ENCODE results near the gene CMTM6.
"Not testable (repeated sequence)": the region's sequence is repeated elsewhere in the genome, so short reads cannot be mapped to it uniquely, and the experiment has no call there.

The CMTM6 gene

DNA sequence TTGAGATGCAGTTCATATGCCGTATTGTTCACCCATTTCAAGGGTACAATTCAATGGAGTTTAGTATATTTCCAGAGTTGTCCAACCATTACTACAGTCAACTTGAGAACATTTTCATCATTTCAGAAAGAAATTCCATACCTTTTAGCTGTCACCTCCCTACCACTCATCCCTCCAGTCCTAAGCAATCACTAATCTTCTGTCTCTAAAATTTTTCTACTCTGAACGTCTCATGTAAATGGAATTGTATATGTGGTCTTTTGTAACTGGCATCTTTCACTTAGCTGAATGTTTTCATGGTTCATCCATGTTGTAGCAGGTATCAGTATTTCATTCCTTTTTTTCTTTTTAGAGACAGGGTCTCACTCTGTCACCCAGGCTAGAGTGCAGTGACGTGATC is 59.9 kb downstream of the CMTM6 start:
- Histone ChIP-seq H3K36me3 (ENCODE audit: control insufficient read depth, insufficient read depth, low read length) (0 out of 2 replicates have a peak, but pooled peaks cover 5% of the 10 kb centered on the region), H3K4me3 (ENCODE audit: low read depth, low read length) (no peak overlapping the region), H3K9ac (ENCODE audit: low read depth, low read length) (no peak overlapping the region), H3K9me3 (ENCODE audit: control insufficient read depth, insufficient read depth, low read length) (no peaks in the 10 kb centered on the region), H3K4me1 (ENCODE audit: control insufficient read depth, insufficient read depth, low read length) (peaks cover 6% of the 10 kb centered on the region), H3K27ac (ENCODE audit: low read depth, low read length) (no peak overlapping the region), H3K27me3 (ENCODE audit: control insufficient read depth, insufficient read depth, low read length) (no peaks in the 10 kb centered on the region)

DNA sequence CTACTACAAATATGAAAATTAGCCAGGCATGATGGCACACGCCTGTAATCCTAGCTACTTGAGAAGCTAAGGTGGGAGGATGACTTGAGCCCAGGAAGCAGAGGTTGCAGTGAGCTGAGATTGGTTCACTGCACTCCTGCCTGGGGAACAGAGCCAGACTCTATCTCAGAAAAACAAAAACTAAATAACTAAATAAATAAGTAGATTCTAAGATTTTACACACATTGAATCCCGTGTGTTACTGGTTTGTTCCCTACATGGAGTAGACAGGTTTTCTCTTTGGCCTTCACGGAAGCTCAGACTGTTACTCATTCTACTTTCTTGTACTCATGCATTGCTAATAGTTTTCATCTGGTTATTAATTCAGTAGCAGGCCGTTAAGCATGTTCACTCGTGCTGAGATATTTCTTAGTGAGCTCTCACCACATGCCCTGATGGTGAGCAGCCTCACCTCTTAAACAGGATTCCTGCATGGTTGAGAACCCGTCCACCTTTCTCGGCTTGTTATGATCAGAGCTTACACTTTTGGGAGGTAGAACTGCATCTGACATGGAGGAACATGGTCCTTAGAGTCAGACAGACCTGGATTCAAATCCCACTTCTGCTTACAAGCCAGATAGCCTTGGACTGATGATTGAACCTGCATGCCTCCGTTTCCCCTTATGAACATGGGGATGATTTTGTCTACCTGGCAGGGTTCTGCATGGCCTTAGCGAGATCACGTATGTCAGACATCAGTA is 61.9 kb downstream of the CMTM6 start:
- Histone ChIP-seq H3K4me3 (ENCODE audit: low read depth, low read length) (no peak overlapping the region), H3K9me3 (ENCODE audit: control insufficient read depth, insufficient read depth, low read length) (no peaks in the 10 kb centered on the region), H3K27ac (ENCODE audit: low read depth, low read length) (no peak overlapping the region), H3K36me3 (ENCODE audit: control insufficient read depth, insufficient read depth, low read length) (0 out of 2 replicates have a peak, but pooled peaks cover 5% of the 10 kb centered on the region), H3K4me1 (ENCODE audit: control insufficient read depth, insufficient read depth, low read length) (no peaks in the 10 kb centered on the region), H3K27me3 (ENCODE audit: control insufficient read depth, insufficient read depth, low read length) (no peaks in the 10 kb centered on the region), H3K9ac (ENCODE audit: low read depth, low read length) (no peak overlapping the region)

GRCh38 chr3:32439421-32439820 is 63.2 kb downstream of the CMTM6 start:
- H3K4me3 ChIP-seq (ENCODE audit: low read depth, low read length); H3K27me3 ChIP-seq (ENCODE audit: control insufficient read depth, insufficient read depth, low read length); H3K36me3 ChIP-seq (ENCODE audit: control insufficient read depth, insufficient read depth, low read length); H3K27ac ChIP-seq (ENCODE audit: low read depth, low read length); H3K4me1 ChIP-seq (ENCODE audit: control insufficient read depth, insufficient read depth, low read length); H3K9me3 ChIP-seq (ENCODE audit: control insufficient read depth, insufficient read depth, low read length); H3K9ac ChIP-seq (ENCODE audit: low read depth, low read length): not testable (repeated sequence)

GRCh38 chr3:32438596-32439344 is 63.9 kb downstream of the CMTM6 start:
- Histone ChIP-seq H3K27ac (ENCODE audit: low read depth, low read length) (no peak overlapping the region), H3K4me3 (ENCODE audit: low read depth, low read length) (no peak overlapping the region)

GRCh38 chr3:32437896-32438295 is 64.8 kb downstream of the CMTM6 start:
- H3K36me3 ChIP-seq (ENCODE audit: control insufficient read depth, insufficient read depth, low read length): 0 out of 2 replicates have a peak, but pooled peaks cover 5% of the 10 kb centered on the region
- no peaks in the 10 kb centered on the region for H3K27me3 ChIP-seq (ENCODE audit: control insufficient read depth, insufficient read depth, low read length)
- no peak overlapping the region for H3K9ac ChIP-seq (ENCODE audit: low read depth, low read length)
- H3K27ac ChIP-seq (ENCODE audit: low read depth, low read length): no peak overlapping the region
- H3K4me3 ChIP-seq (ENCODE audit: low read depth, low read length): no peak overlapping the region
- H3K4me1 ChIP-seq (ENCODE audit: control insufficient read depth, insufficient read depth, low read length): no peaks in the 10 kb centered on the region
- H3K9me3 ChIP-seq (ENCODE audit: control insufficient read depth, insufficient read depth, low read length): no peaks in the 10 kb centered on the region

More at GRCh38 chr3:32438596-32439344, 63.9 kb downstream of the CMTM6 start:
- H3K9me3 ChIP-seq (ENCODE audit: control insufficient read depth, insufficient read depth, low read length): no peaks in the 10 kb centered on the region
- H3K27me3 ChIP-seq (ENCODE audit: control insufficient read depth, insufficient read depth, low read length): no peaks in the 10 kb centered on the region
- H3K36me3 ChIP-seq (ENCODE audit: control insufficient read depth, insufficient read depth, low read length): 0 out of 2 replicates have a peak, but pooled peaks cover 5% of the 10 kb centered on the region
- H3K9ac ChIP-seq (ENCODE audit: low read depth, low read length): no peak overlapping the region
- H3K4me1 ChIP-seq (ENCODE audit: control insufficient read depth, insufficient read depth, low read length): no peaks in the 10 kb centered on the region

- no peak overlapping the region for H3K9ac ChIP-seq (ENCODE audit: low read depth, low read length)
- no peak overlapping the region for H3K27ac ChIP-seq (ENCODE audit: low read depth, low read length)
Observed at GRCh38 chr3:32436816-32437189, 65.8 kb downstream of the CMTM6 start.

GRCh38 chr3:32435911-32436815 is 66.5 kb downstream of the CMTM6 start:
- H3K27me3 ChIP-seq (ENCODE audit: control insufficient read depth, insufficient read depth, low read length): no peaks in the 10 kb centered on the region
- no peak overlapping the region for H3K4me3 ChIP-seq (ENCODE audit: low read depth, low read length)
- no peaks in the 10 kb centered on the region for H3K36me3 ChIP-seq (ENCODE audit: control insufficient read depth, insufficient read depth, low read length)
- no peaks in the 10 kb centered on the region for H3K4me1 ChIP-seq (ENCODE audit: control insufficient read depth, insufficient read depth, low read length)
- H3K9me3 ChIP-seq (ENCODE audit: control insufficient read depth, insufficient read depth, low read length): no peaks in the 10 kb centered on the region
- no peak overlapping the region for H3K9ac ChIP-seq (ENCODE audit: low read depth, low read length)
- no peak overlapping the region for H3K27ac ChIP-seq (ENCODE audit: low read depth, low read length)

More at GRCh38 chr3:32436816-32437189, 65.8 kb downstream of the CMTM6 start:
- Histone ChIP-seq H3K4me1 (ENCODE audit: control insufficient read depth, insufficient read depth, low read length) (no peaks in the 10 kb centered on the region), H3K27me3 (ENCODE audit: control insufficient read depth, insufficient read depth, low read length) (no peaks in the 10 kb centered on the region), H3K9me3 (ENCODE audit: control insufficient read depth, insufficient read depth, low read length) (no peaks in the 10 kb centered on the region), H3K4me3 (ENCODE audit: low read depth, low read length) (no peak overlapping the region), H3K36me3 (ENCODE audit: control insufficient read depth, insufficient read depth, low read length) (no peaks in the 10 kb centered on the region)

- Histone ChIP-seq H3K4me3 (ENCODE audit: low read depth, low read length) (no peak overlapping the region), H3K9ac (ENCODE audit: low read depth, low read length) (no peak overlapping the region), H3K4me1 (ENCODE audit: control insufficient read depth, insufficient read depth, low read length) (no peaks in the 10 kb centered on the region), H3K36me3 (ENCODE audit: control insufficient read depth, insufficient read depth, low read length) (no peaks in the 10 kb centered on the region), H3K9me3 (ENCODE audit: control insufficient read depth, insufficient read depth, low read length) (no peaks in the 10 kb centered on the region), H3K27me3 (ENCODE audit: control insufficient read depth, insufficient read depth, low read length) (no peaks in the 10 kb centered on the region), H3K27ac (ENCODE audit: low read depth, low read length) (no peak overlapping the region)
Observed at GRCh38 chr3:32434206-32434605, 68.4 kb downstream of the CMTM6 start.

GRCh38 chr3:32432711-32433530 is 69.7 kb downstream of the CMTM6 start:
- no peak overlapping the region for H3K9ac ChIP-seq (ENCODE audit: low read depth, low read length)

GRCh38 chr3:32432045-32432710 is 70.5 kb downstream of the CMTM6 start:
- Histone ChIP-seq H3K27me3 (ENCODE audit: control insufficient read depth, insufficient read depth, low read length) (no peaks in the 10 kb centered on the region), H3K9me3 (ENCODE audit: control insufficient read depth, insufficient read depth, low read length) (no peaks in the 10 kb centered on the region), H3K9ac (ENCODE audit: low read depth, low read length) (no peak overlapping the region), H3K4me1 (ENCODE audit: control insufficient read depth, insufficient read depth, low read length) (no peaks in the 10 kb centered on the region), H3K4me3 (ENCODE audit: low read depth, low read length) (no peak overlapping the region), H3K36me3 (ENCODE audit: control insufficient read depth, insufficient read depth, low read length) (no peaks in the 10 kb centered on the region), H3K27ac (ENCODE audit: low read depth, low read length) (no peak overlapping the region)

More at GRCh38 chr3:32432711-32433530, 69.7 kb downstream of the CMTM6 start:
- Histone ChIP-seq H3K27me3 (ENCODE audit: control insufficient read depth, insufficient read depth, low read length) (no peaks in the 10 kb centered on the region), H3K9me3 (ENCODE audit: control insufficient read depth, insufficient read depth, low read length) (no peaks in the 10 kb centered on the region), H3K27ac (ENCODE audit: low read depth, low read length) (no peak overlapping the region), H3K36me3 (ENCODE audit: control insufficient read depth, insufficient read depth, low read length) (no peaks in the 10 kb centered on the region), H3K4me1 (ENCODE audit: control insufficient read depth, insufficient read depth, low read length) (no peaks in the 10 kb centered on the region), H3K4me3 (ENCODE audit: low read depth, low read length) (no peak overlapping the region)

Measured in HUES48 (cell line).